H1 (cell line): ENCODE data around the gene CAPN11. TPM values are rescaled to one million over a fixed set of nuclear protein-coding genes. Genes with fewer than 3 reads are reported as not detected.

Experiments used
- ASH2L ChIP-seq: fragments of 200-600, 300-600 bp; sonication (generic); IDR thresholded peaks from one replicate; pipeline ENCODE4 v1.7.1; 2017; ENCODE audit warnings: low read length
- BCL11A ChIP-seq, 2 experiments: IDR thresholded peaks; one replicate each; pipeline ENCODE4 v1.6.1; 2011; ENCODE audit warnings: low read depth in 2 of 2, low read length in 2 of 2, mild to moderate bottlenecking in 2 of 2
- CBX8 ChIP-seq: fragments of 300-800, 300-1000 bp; sonication (generic); IDR thresholded peaks from 2 replicates; pipeline ENCODE4 v1.7.1; 2016; ENCODE audit warnings: low read depth, low read length, borderline replicate concordance
- CHD2 ChIP-seq: IDR thresholded peaks from 2 replicates; pipeline ENCODE4 v1.6.1; 2012; ENCODE audit warnings: low read length, improper control_type of control experiment
- CTBP2 ChIP-seq: IDR thresholded peaks from 2 replicates; pipeline ENCODE4 v1.7.0; 2011; ENCODE audit warnings: borderline replicate concordance, mild to moderate bottlenecking, moderate library complexity, mixed read lengths, low read length; ENCODE audit not compliant: insufficient read depth, insufficient read length
- EZH2 ChIP-seq: fragments of 200-600 bp; sonication (generic); IDR thresholded peaks from 2 replicates; pipeline ENCODE4 v1.7.1; 2012; ENCODE audit warnings: low read depth, mild to moderate bottlenecking, moderate library complexity, low read length, inconsistent platforms; ENCODE audit not compliant: severe bottlenecking
- GABPA ChIP-seq: IDR thresholded peaks from 2 replicates; pipeline ENCODE4 v1.6.1; 2011; ENCODE audit warnings: mild to moderate bottlenecking, low read length, moderate library complexity, borderline replicate concordance; ENCODE audit not compliant: insufficient read depth
- GTF2F1 ChIP-seq: IDR thresholded peaks from 2 replicates; pipeline ENCODE4 v1.6.1; 2012; ENCODE audit warnings: low read depth, low read length, improper control_type of control experiment, borderline replicate concordance
- KDM4A ChIP-seq: IDR thresholded peaks from one replicate; pipeline ENCODE4 v1.7.1; 2012; ENCODE audit warnings: low read depth, mild to moderate bottlenecking, moderate library complexity, low read length, inconsistent platforms; ENCODE audit not compliant: severe bottlenecking
- MAFK ChIP-seq: IDR thresholded peaks from 2 replicates; pipeline ENCODE4 v1.6.1; 2012; ENCODE audit warnings: low read depth, mild to moderate bottlenecking, improper control_type of control experiment, low read length
- MAX ChIP-seq: IDR thresholded peaks from 2 replicates; pipeline ENCODE4 v1.6.1; 2012; ENCODE audit warnings: inconsistent platforms
- NRF1 ChIP-seq: IDR thresholded peaks from 2 replicates; pipeline ENCODE4 v1.6.1; 2011; ENCODE audit warnings: mild to moderate bottlenecking, low read depth, low read length, improper control_type of control experiment
- POLR2AphosphoS5 ChIP-seq: IDR thresholded peaks from 2 replicates; pipeline ENCODE4 v1.6.1; 2011; ENCODE audit warnings: low read depth, low read length
- POU5F1 ChIP-seq: IDR thresholded peaks from 2 replicates; pipeline ENCODE4 v1.6.1; 2011; ENCODE audit warnings: low read depth, mild to moderate bottlenecking, low read length, moderate library complexity
- RAD21 ChIP-seq, 2 experiments: IDR thresholded peaks in 1 of 2; conservative IDR thresholded peaks in 1 of 2; 2 replicates each; pipeline ENCODE4 v1.6.1; 2011; ENCODE audit warnings: low read depth in 2 of 2, low read length in 2 of 2, improper control_type of control experiment in 1 of 2, inconsistent platforms in 1 of 2, mild to moderate bottlenecking in 1 of 2, moderate library complexity in 1 of 2
- RFX5 ChIP-seq: IDR thresholded peaks from 2 replicates; pipeline ENCODE4 v1.6.1; 2011; ENCODE audit warnings: low read depth, low read length, improper control_type of control experiment, borderline replicate concordance
- SAP30 ChIP-seq: fragments of 300-600 bp; sonication (generic); IDR thresholded peaks from 2 replicates; pipeline ENCODE4 v1.7.1; 2012; ENCODE audit warnings: low read length, moderate library complexity, mild to moderate bottlenecking, inconsistent platforms; ENCODE audit not compliant: insufficient read depth, insufficient replicate concordance
- SIN3A ChIP-seq, 2 experiments: IDR thresholded peaks in 1 of 2; conservative IDR thresholded peaks in 1 of 2; 2 replicates each; pipeline ENCODE4 v1.6.1; 2011 to 2012; ENCODE audit warnings: low read length in 2 of 2, improper control_type of control experiment in 1 of 2, low read depth in 1 of 2, mild to moderate bottlenecking in 1 of 2
- SP1 ChIP-seq: IDR thresholded peaks from 2 replicates; pipeline ENCODE4 v1.6.1; 2011; ENCODE audit warnings: low read depth, low read length
- SUZ12 ChIP-seq: fragments of 200-600 bp; sonication (generic); IDR thresholded peaks from 2 replicates; pipeline ENCODE4 v1.6.1; 2012; ENCODE audit warnings: mild to moderate bottlenecking, inconsistent platforms, low read length, moderate library complexity, mixed read lengths
- TEAD4 ChIP-seq: IDR thresholded peaks from 2 replicates; pipeline ENCODE4 v1.6.1; 2012; ENCODE audit warnings: low read depth, low read length, inconsistent platforms, mixed read lengths
- polyA plus RNA-seq, 7 experiments: library from polyadenylated mRNA; depleted of rRNA in 3 of 7; stranded (reverse) in 5 of 7; unstranded in 2 of 7; fragments of >200 nt in 5 of 7; fragments of 200-250 nt in 2 of 7; gene quantifications; 1 replicate in 5 of 7; 2 replicates in 1 of 7; 4 replicates in 1 of 7; pipeline versions ENCODE4 v1.2.1 to v1.2.3, GENCODE V29; 2011 to 2013; ENCODE audit warnings: missing spikeins in 2 of 7, mixed read lengths in 2 of 7
- total RNA-seq: library from RNA; stranded (reverse); fragmentation: NEBNext Ultra II Directional; extraction: Animal tissue kit (Norgen Biotek cat#: 25700); gene quantifications from 2 replicates; pipeline ENCODE4 v1.2.1, GENCODE V29; 2021

Gene CAPN11
- total and polyA plus RNA-seq, 2 of the 8 experiments (the other 6 are each of a cell fraction or from before 2014, with no cell fraction given) = 0.95 to 0.97 TPM

GRCh38 chr6:44223319-44224028 is 64.9 kb downstream of the CAPN11 start, which contains the start of gene SLC29A1 (continued):
- TF ChIP-seq RAD21 (IDR thresholded peaks at IDR 0.05 in 1 of 2, conservative IDR thresholded peaks at IDR 0.05 in 1 of 2; ENCODE audit: low read depth in 2 of 2, low read length in 2 of 2) (peak; percentile 3 to 42; a peak in 2 of 4 replicates), MAX (peak; percentile 84), EZH2 (no peak), RFX5 (no peak), SIN3A (conservative IDR thresholded peaks at IDR 0.05 in 1 of 2, IDR thresholded peaks at IDR 0.05 in 1 of 2; ENCODE audit: low read depth in 1 of 2, low read length in 2 of 2) (peak in 1 of 2 experiments; percentile 75; a peak in 2 of 4 replicates), POLR2AphosphoS5 (peak; percentile 76), SP1 (no peak; the same call in 1 of the 2 replicates), MAFK (no peak), KDM4A (peak; percentile 60), GABPA (no peak), NRF1 (no peak), GTF2F1 (no peak), CBX8 (no peak), BCL11A (IDR thresholded peaks at IDR 0.05; ENCODE audit: low read depth in 2 of 2, low read length in 2 of 2) (no peak), CHD2 (no peak), CTBP2 (no peak), SUZ12 (no peak), POU5F1 (no peak), TEAD4 (no peak), SAP30 (peak; percentile 10), ASH2L (peak; percentile 44)
